Sigmoid colon (tissue), 4 donors: ENCODE data around the gene RBX1.

Experiments used
- EP300 ChIP-seq, 4 donors: sonication (generic); formaldehyde crosslinking; IDR thresholded peaks; one replicate each; pipeline ENCODE4 v1.6.1; 2017; ENCODE audit warnings: antibody characterized with exemption in 4 of 4
- POLR2AphosphoS5 ChIP-seq, 4 donors: sonication (generic); formaldehyde crosslinking; IDR thresholded peaks; one replicate each; pipeline ENCODE4 v1.6.1; 2017; ENCODE audit warnings: antibody characterized with exemption in 4 of 4
- TF ChIP-seq, protein P1 (sequence below), 4 experiments: fragments of 450-650 bp in 3 of 4; fragments of 200-600 bp in 1 of 4; IDR thresholded peaks; one replicate each; pipeline ENCODE4 v1.5.1; 2016 to 2019; ENCODE audit warnings: antibody characterized with exemption in 4 of 4, mild to moderate bottlenecking in 3 of 4, moderate library complexity in 2 of 4

DNA sequence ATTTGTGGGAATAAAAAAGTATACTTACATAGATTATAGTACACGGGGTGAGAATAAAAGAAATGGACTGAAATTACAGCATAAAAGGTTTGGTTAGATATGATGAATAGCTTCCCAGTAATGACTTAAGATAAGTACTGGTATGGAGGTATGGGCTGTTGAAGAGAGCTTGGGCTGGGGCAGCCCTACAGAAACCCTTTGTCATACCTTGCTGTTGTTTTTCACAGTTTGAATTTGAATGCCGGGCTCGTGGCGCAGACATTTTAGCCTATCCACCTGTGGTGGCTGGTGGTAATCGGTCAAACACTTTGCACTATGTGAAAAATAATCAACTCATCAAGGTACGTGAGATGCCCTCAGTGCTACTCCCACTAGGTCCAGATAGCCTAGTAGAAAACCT is 42.3 kb upstream of the RBX1 start:
- TF ChIP-seq EP300 (IDR thresholded peaks at IDR 0.05) (no peak), POLR2AphosphoS5 (IDR thresholded peaks at IDR 0.05) (no peak)
- TF ChIP-seq, protein P1, sequence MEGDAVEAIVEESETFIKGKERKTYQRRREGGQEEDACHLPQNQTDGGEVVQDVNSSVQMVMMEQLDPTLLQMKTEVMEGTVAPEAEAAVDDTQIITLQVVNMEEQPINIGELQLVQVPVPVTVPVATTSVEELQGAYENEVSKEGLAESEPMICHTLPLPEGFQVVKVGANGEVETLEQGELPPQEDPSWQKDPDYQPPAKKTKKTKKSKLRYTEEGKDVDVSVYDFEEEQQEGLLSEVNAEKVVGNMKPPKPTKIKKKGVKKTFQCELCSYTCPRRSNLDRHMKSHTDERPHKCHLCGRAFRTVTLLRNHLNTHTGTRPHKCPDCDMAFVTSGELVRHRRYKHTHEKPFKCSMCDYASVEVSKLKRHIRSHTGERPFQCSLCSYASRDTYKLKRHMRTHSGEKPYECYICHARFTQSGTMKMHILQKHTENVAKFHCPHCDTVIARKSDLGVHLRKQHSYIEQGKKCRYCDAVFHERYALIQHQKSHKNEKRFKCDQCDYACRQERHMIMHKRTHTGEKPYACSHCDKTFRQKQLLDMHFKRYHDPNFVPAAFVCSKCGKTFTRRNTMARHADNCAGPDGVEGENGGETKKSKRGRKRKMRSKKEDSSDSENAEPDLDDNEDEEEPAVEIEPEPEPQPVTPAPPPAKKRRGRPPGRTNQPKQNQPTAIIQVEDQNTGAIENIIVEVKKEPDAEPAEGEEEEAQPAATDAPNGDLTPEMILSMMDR (IDR thresholded peaks at IDR 0.05), result no peak
